ENCODE data around the gene FABP1. TPM values are rescaled to one million over a fixed set of nuclear protein-coding genes. Genes with fewer than 3 reads are reported as not detected.

FABP1 gene
- total RNA-seq, 4 donors from 2014 or later: 3.0 TPM; not detected in 3

- no peak overlapping the region for H3K4me3 ChIP-seq
- no peak for DNase-seq (ENCODE audit: extremely low spot score)
- TF ChIP-seq POLR2A (IDR thresholded peaks at IDR 0.05; ENCODE audit: low read depth): no peak
- H3K4me1 ChIP-seq: peaks cover 0 to 15% (median 3%) of the 10 kb centered on the region in 4 donors
- H3K27me3 ChIP-seq: no peaks in the 10 kb centered on the region
- no peak overlapping the region for H3K27ac ChIP-seq (replicated peaks in 1 of 4)
- peaks cover 0 to 13% (median 4%) of the 10 kb centered on the region in 4 donors for H3K36me3 ChIP-seq
- 81% methylated on average over 3 of the region's 3 CpGs for WGBS
- intact Hi-C loops (cut with DNase I): no loop called here
- H3K9me3 ChIP-seq: no peaks in the 10 kb centered on the region
Observed at GRCh38 chr2:88100489-88100858, 27.4 kb downstream of the FABP1 start.

- H3K4me3 ChIP-seq: no peak overlapping the region
- no peaks in the 10 kb centered on the region for H3K27me3 ChIP-seq
- peaks cover 0 to 15% (median 3%) of the 10 kb centered on the region in 4 donors for H3K4me1 ChIP-seq
- DNase-seq (ENCODE audit: extremely low spot score): no peak
- no peak overlapping the region for H3K27ac ChIP-seq (replicated peaks in 1 of 4)
- TF ChIP-seq EP300 (IDR thresholded peaks at IDR 0.05) (no peak), POLR2AphosphoS5 (IDR thresholded peaks at IDR 0.05) (no peak), POLR2A (IDR thresholded peaks at IDR 0.05; ENCODE audit: low read depth) (no peak)
- TF ChIP-seq, protein P1, sequence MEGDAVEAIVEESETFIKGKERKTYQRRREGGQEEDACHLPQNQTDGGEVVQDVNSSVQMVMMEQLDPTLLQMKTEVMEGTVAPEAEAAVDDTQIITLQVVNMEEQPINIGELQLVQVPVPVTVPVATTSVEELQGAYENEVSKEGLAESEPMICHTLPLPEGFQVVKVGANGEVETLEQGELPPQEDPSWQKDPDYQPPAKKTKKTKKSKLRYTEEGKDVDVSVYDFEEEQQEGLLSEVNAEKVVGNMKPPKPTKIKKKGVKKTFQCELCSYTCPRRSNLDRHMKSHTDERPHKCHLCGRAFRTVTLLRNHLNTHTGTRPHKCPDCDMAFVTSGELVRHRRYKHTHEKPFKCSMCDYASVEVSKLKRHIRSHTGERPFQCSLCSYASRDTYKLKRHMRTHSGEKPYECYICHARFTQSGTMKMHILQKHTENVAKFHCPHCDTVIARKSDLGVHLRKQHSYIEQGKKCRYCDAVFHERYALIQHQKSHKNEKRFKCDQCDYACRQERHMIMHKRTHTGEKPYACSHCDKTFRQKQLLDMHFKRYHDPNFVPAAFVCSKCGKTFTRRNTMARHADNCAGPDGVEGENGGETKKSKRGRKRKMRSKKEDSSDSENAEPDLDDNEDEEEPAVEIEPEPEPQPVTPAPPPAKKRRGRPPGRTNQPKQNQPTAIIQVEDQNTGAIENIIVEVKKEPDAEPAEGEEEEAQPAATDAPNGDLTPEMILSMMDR (IDR thresholded peaks at IDR 0.05): no peak
- 43% methylated on average over 5 of the region's 5 CpGs for WGBS
- H3K9me3 ChIP-seq: no peaks in the 10 kb centered on the region
- H3K36me3 ChIP-seq: peaks cover 0 to 11% (median 4%) of the 10 kb centered on the region in 4 donors
- intact Hi-C loops (cut with DNase I): no loop called here
Observed at GRCh38 chr2:88099798-88100488, 27.9 kb downstream of the FABP1 start.

GRCh38 chr2:88098558-88098900 lies 29.3 kb downstream of the FABP1 start:
- H3K36me3 ChIP-seq: peaks cover 0 to 9% (median 3%) of the 10 kb centered on the region in 4 donors

GRCh38 chr2:88097891-88098557 lies 29.8 kb downstream of the FABP1 start:
- peaks cover 0 to 14% (median 4%) of the 10 kb centered on the region in 4 donors for H3K36me3 ChIP-seq
- H3K27me3 ChIP-seq: no peaks in the 10 kb centered on the region
- H3K9me3 ChIP-seq: no peaks in the 10 kb centered on the region
- H3K4me3 ChIP-seq: no peak overlapping the region
- H3K27ac ChIP-seq (replicated peaks in 1 of 4): no peak overlapping the region
- peaks cover 0 to 15% (median 3%) of the 10 kb centered on the region in 4 donors for H3K4me1 ChIP-seq
- TF ChIP-seq, protein P1 (IDR thresholded peaks at IDR 0.05): no peak
- TF ChIP-seq EP300 (IDR thresholded peaks at IDR 0.05) (no peak), POLR2A (IDR thresholded peaks at IDR 0.05; ENCODE audit: low read depth) (no peak), POLR2AphosphoS5 (IDR thresholded peaks at IDR 0.05) (no peak)
- WGBS: 67% methylated on average over 4 of the region's 4 CpGs
- intact Hi-C loops (cut with DNase I): no loop called here
- DNase-seq (ENCODE audit: extremely low spot score): no peak

More at GRCh38 chr2:88098558-88098900, 29.3 kb downstream of the FABP1 start:
- peaks cover 0 to 15% (median 3%) of the 10 kb centered on the region in 4 donors for H3K4me1 ChIP-seq
- no peak for TF ChIP-seq EP300 (IDR thresholded peaks at IDR 0.05)
- TF ChIP-seq POLR2A (IDR thresholded peaks at IDR 0.05; ENCODE audit: low read depth): no peak
- TF ChIP-seq POLR2AphosphoS5 (IDR thresholded peaks at IDR 0.05): no peak
- TF ChIP-seq, protein P1 (IDR thresholded peaks at IDR 0.05): no peak
- no peak overlapping the region for H3K4me3 ChIP-seq
- no peak for DNase-seq (ENCODE audit: extremely low spot score)
- intact Hi-C loops (cut with DNase I): no loop called here
- H3K27ac ChIP-seq (replicated peaks in 1 of 4): no peak overlapping the region
- H3K9me3 ChIP-seq: no peaks in the 10 kb centered on the region
- no peaks in the 10 kb centered on the region for H3K27me3 ChIP-seq

DNA sequence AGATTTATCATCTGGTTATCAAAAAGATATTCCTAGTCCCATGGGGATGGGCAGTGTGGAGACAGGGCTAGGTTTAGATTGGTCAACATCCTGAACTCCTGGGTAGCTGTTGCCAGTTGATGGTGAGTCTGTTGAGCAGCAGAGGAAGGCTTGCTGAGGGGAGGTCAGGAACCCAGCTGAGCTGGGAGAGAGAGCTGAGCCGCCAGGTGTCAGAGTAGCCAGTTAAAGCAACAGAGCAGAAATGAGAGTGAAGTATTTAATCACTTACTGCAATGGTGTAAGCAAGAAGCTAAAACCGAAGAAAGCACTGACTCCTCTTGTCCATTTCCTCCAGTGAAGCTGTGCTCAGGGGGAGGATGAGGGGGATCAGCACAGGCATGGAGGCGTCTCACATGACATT lies 30.7 kb downstream of the FABP1 start:
- intact Hi-C loops (cut with DNase I): no loop called here
- no peak for DNase-seq (ENCODE audit: extremely low spot score)
- peaks cover 0 to 15% (median 3%) of the 10 kb centered on the region in 4 donors for H3K4me1 ChIP-seq
- no peak overlapping the region for H3K4me3 ChIP-seq
- no peaks in the 10 kb centered on the region for H3K27me3 ChIP-seq
- no peak overlapping the region for H3K27ac ChIP-seq (replicated peaks in 1 of 4)
- WGBS: 67% methylated on average over 3 of the region's 3 CpGs
- H3K36me3 ChIP-seq: peaks cover 0 to 19% (median 7%) of the 10 kb centered on the region in 4 donors
- no peak for TF ChIP-seq POLR2AphosphoS5 (IDR thresholded peaks at IDR 0.05)
- TF ChIP-seq, protein P1 (IDR thresholded peaks at IDR 0.05): no peak
- TF ChIP-seq POLR2A (IDR thresholded peaks at IDR 0.05; ENCODE audit: low read depth): no peak
- TF ChIP-seq EP300 (IDR thresholded peaks at IDR 0.05): no peak
- H3K9me3 ChIP-seq: no peaks in the 10 kb centered on the region
